ENCODE measurements around the gene BCOR.

DNA sequence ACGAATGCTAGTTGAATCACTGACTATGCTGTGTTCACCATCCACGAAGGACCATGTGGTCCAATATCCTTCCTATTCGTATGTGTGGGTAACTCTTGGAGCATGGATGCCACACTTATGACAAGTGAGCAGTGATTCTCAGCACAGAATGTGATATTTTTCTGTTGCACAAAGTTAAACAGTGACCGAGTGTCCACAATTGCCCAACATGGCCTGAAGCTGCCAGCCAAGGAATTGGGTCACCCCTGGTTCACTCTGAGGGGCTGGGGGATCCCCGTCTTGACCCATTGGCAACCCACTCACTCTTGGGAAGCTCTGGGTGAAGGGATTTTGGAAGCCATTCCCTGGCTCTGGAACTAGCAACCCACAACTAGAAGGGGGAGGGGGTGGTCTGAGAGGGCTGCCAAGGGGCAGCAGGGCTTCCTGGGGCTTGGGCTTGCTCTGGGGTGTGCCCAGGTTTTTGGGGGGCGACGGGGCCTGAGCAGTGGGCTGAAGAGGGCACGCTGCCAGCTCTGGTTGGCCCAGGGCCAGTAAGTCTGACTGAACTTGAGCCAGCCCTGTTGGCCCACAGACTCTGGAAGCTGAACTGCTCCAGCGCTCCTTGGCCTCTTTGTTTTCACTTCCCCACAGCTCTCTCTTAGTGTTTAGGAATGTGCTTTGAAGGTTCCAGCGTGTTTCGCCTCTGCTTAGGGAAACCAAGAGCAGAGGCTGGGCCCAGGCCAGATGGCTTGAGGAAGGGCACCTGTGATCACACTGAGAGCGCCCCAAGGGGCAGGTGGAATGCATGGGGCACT, 43.1 kb upstream of the BCOR start:
- TF ChIP-seq CTCF (conservative IDR thresholded peaks at IDR 0.05; ENCODE audit: low read depth, low read length) (no peak), EZH2 (IDR thresholded peaks at IDR 0.05; ENCODE audit: low read length, unreplicated experiment) (no peak), EZH2phosphoT487 (IDR thresholded peaks at IDR 0.05; ENCODE audit: borderline replicate concordance, low read length) (no peak)
